RWPE1 (cell line): ENCODE results near the gene NXNL1.

Source experiments
- CTCF ChIA-PET: fragments of 350-600 bp; sonication (Branson Sonifier 250); formaldehyde crosslinking; extraction: SDS; loops from one replicate; lab custom pipeline; 2021; lab: Yijun Ruan, JAX
- POLR2A ChIA-PET: fragments of 400-600 bp; formaldehyde crosslinking; extraction: SDS; loops from one replicate; lab custom pipeline; 2020; ENCODE audit warnings: antibody characterized with exemption; ENCODE audit not compliant: low non-redundant PET; lab: Yijun Ruan, JAX
- DNase-seq: peaks from one replicate; pipeline ENCODE4 v3.0.0; 2012; ENCODE audit warnings: low spot score
- H3K27ac ChIP-seq: fragments of 450-650 bp; 2 replicates; pipeline ENCODE4 v1.5.1; 2017
- CTCF ChIP-seq: fragments of 450-650 bp; conservative IDR thresholded peaks from 2 replicates; pipeline ENCODE4 v1.5.1; 2017; ENCODE audit warnings: low read depth, mild to moderate bottlenecking

The NXNL1 gene

GRCh38 chr19:17470068-17470841, 9.5 kb upstream of the NXNL1 start, which contains the start of gene SLC27A1:
SLC27A1 (plus strand) TSS chr19:17470524; CDS start chr19:17470541, 17 bp downstream.
- ChIA-PET CTCF (no interaction called here), POLR2A (interaction anchor here (0.6 kb wide), 1 partner anchor 481 kb away, joined by 3 read pairs; no protein-coding TSS in a partner anchor)
- no peak for TF ChIP-seq CTCF
- peak; percentile 97 for DNase-seq
- peak within 1 kb of the TSS; percentile 99 for H3K27ac ChIP-seq

DNA sequence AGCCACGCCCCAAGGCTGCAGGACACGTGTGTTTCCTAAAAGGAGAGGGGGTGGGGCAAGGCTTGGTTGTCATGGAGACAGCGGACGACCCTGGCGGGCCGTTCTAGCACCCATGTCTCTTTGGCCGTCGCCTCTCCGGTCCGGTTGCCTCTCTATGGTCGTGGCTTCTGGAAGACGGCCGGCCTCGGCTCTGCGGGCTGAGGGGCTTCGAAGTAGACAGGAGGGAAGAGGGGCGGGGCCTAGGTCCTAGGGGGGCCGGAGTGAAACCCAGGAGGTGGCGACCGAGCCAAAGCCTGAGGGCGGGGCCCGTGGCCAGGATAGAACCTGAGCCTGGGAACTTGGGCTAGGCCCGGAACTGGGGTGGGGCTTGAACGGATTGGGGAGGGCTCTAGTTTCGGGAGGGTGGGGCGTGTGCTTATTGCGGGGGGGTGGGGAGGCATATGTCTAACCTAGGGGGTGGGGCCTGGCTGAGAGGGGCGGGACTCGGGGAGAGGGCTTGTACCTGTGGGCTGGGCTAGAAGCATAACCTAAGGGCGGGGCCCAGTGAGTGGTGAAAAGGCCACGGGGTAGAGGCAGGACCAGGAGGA, 8.8 kb upstream of the NXNL1 start:
- CTCF ChIA-PET, result interaction anchor here (0.8 to 1.0 kb wide), 2 partner anchors 28 to 79 kb away, joined by 4 to 6 read pairs; no protein-coding TSS in a partner anchor
- POLR2A ChIA-PET, result interaction anchor here (0.6 kb wide), 2 partner anchors 212 to 482 kb away, joined by 3 to 7 read pairs; no protein-coding TSS in a partner anchor
- peak; percentile 97 for DNase-seq
- peak overlapping the region; percentile 99 for H3K27ac ChIP-seq
- TF ChIP-seq CTCF, result no peak

DNA sequence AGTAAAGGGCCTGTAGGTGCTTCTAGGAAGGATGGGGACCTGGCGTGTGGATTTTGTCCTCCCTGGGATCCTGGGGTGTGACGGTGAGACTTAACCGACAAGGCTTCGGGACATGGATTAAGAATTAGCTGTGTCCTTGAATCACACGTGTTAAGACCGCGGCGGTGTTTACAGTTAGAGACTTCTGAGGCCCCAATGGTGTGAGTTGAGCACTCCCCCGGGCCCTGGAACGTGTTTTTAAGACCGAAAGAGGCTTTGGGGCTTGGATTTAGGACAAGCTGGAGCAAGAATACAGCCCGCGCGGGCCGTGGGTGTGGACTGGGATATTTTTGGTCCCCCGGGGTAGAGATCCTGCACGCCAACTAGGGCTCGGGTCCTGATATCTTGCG, 8.4 kb upstream of the NXNL1 start:
- TF ChIP-seq CTCF, result no peak
- ChIA-PET CTCF (interaction anchor here (0.8 to 1.0 kb wide), 2 partner anchors 28 to 79 kb away, joined by 4 to 6 read pairs; no protein-coding TSS in a partner anchor), POLR2A (interaction anchor here (0.6 kb wide), 1 partner anchor 213 kb away, joined by 7 read pairs; no protein-coding TSS in a partner anchor)
- peak overlapping the region; percentile 99 for H3K27ac ChIP-seq
- DNase-seq, result no peak

DNA sequence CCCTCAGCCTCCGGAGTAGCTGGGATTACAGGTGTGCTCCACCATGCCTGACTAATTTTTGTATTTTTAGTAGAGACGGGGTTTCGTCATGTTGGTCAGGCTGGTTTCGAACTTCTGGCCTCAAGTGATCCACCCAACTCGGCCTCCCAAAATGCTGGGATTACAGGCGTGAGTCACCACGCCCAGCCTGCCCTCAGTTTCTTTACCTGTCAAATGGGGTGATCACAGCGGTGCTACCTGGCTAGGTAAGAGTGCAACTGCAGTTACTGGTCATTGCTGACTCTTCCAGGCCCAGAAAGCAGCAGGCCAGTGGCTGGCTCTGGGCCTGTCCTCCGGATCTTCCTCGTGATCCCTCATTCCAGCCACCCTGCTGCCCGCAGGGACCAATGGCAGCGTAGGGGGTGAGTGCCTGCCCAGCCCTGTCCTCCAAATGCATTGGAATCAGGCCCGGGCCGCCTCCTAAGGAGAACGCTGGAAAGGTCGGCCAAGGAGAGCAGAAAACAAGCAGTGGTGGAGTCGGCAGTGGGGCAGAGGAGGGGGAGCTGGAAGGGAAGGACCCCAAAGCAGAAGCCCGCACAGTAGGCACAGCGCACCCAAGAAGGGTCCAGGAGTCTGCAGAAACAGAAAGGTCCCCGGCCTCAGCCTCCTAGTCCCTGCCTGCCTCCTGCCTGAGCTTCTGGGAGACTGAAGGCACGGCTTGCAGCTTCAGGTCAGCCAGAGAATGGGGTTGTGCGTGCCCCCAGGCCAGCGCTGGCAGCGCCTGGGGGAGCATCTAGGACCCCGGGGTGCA, 7.8 kb upstream of the NXNL1 start:
- H3K27ac ChIP-seq, result peak overlapping the region; percentile 99
- ChIA-PET POLR2A (no interaction called here), CTCF (interaction anchor here (0.6 to 1.0 kb wide), 3 partner anchors 27 to 1359 kb away, joined by 4 to 6 read pairs (median 5); no protein-coding TSS in a partner anchor)
- no peak for TF ChIP-seq CTCF
- no peak for DNase-seq

- ChIA-PET POLR2A (no interaction called here), CTCF (interaction anchor here (0.6 kb wide), 1 partner anchor 1358 kb away, joined by 5 read pairs; no protein-coding TSS in a partner anchor)
- peak overlapping the region; percentile 99 for H3K27ac ChIP-seq
- no peak for DNase-seq
- no peak for TF ChIP-seq CTCF
Observed at GRCh38 chr19:17467471-17468301, 7.0 kb upstream of the NXNL1 start.
